Activated CD8-positive, alpha-beta memory T cell treated with anti-CD3 and anti-CD28 coated beads for 4 hours (primary cell): ENCODE results near the gene WDR90.

Experiments used
- DNase-seq, 2 donors: peaks; one replicate each; pipeline ENCODE4 v3.0.0-alpha.2; 2020; ENCODE audit warnings: low read depth in 2 of 2

Gene WDR90

DNA sequence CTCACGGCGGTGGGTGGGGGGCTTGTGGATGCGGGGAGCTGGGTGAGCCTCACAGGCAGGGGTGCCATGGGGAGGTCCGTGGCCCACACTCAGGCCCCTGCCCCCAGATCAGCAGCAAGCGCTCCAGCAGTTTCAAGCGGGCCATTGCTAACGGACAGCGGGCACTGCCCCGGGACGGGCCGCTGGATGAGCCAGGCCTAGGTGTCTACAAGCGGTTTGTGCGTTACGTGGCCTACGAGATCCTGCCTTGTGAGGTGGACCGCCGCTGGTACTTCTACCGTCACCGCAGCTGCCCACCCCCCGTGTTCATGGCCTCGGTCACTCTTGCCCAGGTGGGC lies 27.4 kb downstream of the WDR90 start:
- DNase-seq, result no peak

DNA sequence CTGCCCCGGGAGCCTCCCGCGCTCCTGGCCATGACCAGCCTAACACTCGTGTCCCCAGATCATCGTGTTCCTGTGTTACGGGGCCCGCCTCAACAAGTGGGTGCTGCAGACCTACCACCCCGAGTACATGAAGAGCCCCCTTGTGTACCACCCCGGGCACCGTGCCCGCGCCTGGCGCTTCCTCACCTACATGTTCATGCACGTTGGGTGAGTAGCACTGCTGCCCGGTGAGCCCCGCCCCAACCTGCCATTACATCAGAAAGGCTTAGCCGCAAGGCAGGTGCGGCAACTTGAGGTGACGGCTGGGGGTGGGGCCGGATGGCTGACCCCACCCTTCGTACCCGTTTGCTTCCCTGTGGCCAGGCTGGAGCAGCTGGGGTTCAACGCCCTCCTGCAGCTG lies 27.7 kb downstream of the WDR90 start:
- DNase-seq, result no peak

DNA sequence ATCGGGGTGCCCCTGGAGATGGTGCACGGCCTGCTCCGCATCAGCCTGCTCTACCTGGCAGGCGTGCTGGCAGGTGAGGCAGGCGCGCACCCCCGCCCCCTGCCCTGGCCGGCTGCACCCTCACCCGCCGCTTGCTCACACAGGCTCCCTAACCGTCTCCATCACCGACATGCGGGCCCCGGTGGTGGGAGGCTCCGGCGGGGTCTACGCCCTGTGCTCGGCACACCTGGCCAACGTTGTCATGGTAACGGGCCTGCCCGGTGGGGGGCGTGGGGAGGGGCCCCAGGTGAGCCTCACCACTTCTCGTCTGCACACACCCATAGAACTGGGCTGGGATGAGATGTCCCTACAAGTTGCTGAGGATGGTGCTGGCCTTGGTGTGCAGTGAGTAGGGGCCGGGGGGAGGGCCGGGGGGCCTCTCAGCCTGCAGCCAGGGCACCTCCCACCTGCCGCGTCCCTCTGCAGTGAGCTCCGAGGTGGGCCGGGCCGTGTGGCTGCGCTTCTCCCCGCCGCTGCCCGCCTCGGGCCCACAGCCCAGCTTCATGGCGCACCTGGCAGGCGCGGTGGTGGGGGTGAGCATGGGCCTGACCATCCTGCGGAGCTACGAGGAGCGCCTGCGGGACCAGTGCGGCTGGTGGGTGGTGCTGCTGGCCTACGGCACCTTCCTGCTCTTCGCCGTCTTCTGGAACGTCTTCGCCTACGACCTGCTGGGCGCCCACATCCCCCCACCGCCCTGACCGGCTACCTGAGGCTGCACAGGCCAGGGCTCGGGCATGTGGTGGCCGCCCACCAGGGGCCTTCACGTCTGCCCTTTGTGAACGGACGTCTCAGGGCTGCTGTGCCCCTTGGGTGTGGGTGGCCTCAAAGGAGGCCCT lies 28.4 kb downstream of the WDR90 start:
- no peak for DNase-seq

GRCh38 chr16:678209-678857 lies 29.2 kb downstream of the WDR90 start:
- DNase-seq, result no peak

DNA sequence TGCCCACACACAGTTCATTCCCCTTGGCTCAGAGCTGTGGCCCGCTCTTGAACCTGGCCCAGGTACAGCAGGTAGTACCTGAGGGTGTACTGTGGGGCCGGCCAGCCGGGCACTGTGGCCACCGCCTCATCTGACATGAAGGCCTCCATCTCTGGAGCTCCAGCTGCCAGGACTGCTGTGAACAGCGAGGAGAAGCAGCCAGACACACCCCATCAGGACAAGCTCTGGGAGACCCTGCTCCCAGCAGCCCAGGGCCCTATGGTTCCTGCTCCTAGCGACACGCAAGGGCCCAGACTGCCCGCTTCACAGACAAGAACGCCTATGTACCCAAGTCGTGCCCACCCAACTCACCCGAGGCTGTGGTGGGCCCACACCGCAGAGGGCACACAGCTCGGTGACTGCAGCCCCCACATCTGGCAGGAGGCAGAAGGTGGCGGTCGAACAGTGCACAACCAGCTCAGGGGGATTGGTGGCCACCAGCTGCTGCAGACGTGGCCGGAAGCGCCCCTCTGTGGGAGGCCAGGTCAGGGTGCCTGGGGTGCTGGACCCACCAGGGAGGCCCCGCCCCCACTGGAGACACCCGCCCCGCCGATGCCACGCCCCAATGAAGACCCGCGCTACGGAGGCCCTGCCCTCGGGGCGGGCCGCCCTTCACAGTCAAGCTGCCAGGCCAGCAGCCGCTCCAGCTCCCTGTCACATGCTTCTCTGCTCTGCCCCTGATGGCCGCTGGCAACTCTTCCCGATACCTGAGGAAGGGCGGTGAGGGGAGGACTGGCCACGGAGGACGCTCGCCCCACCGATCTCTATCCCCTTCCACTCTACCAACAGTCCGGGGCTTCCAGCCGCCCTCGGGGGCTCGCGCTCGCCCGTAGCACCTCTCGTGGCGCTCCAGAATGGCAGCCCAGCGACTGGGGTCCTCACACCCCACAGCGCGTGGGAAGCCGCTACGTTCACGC lies 30.0 kb downstream of the WDR90 start:
- no peak for DNase-seq

- DNase-seq, result peak; percentile 77 to 78
Observed at GRCh38 chr16:679814-680624, 30.9 kb downstream of the WDR90 start, which contains the start of gene STUB1. Gene STUB1 (plus strand): TSS chr16:680410. CDS start chr16:680526, 116 bp downstream.

GRCh38 chr16:680625-680945 lies 31.4 kb downstream of the WDR90 start:
- no peak for DNase-seq

DNA sequence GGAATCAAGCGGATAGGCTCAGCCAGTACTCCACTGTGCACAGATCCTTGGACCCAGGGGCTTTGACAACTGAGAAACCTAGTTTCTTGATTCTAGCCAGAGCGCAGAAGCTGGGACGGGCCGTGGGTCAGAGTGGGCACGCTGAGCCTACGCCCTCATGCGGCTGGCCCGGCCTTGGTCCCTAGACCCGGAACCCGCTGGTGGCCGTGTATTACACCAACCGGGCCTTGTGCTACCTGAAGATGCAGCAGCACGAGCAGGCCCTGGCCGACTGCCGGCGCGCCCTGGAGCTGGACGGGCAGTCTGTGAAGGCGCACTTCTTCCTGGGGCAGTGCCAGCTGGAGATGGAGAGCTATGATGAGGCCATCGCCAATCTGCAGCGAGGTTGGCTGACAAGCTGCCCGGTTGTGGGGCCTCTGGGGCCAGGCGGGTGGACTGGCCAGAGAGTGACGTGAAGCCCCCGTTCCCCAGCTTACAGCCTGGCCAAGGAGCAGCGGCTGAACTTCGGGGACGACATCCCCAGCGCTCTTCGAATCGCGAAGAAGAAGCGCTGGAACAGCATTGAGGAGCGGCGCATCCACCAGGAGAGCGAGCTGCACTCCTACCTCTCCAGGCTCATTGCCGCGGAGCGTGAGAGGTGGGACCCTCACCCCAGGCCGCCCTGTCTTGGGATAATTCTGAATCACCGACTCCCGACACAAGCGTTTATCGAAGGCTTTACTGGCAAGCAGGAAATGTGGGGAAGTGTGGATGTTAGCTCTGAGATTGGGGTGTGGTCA lies 32.0 kb downstream of the WDR90 start:
- no peak for DNase-seq

GRCh38 chr16:681746-682427 lies 32.7 kb downstream of the WDR90 start:
- DNase-seq, result no peak

GRCh38 chr16:682493-683395 lies 33.6 kb downstream of the WDR90 start:
- DNase-seq, result no peak

- no peak for DNase-seq
Observed at GRCh38 chr16:683396-684070, 34.4 kb downstream of the WDR90 start.

DNA sequence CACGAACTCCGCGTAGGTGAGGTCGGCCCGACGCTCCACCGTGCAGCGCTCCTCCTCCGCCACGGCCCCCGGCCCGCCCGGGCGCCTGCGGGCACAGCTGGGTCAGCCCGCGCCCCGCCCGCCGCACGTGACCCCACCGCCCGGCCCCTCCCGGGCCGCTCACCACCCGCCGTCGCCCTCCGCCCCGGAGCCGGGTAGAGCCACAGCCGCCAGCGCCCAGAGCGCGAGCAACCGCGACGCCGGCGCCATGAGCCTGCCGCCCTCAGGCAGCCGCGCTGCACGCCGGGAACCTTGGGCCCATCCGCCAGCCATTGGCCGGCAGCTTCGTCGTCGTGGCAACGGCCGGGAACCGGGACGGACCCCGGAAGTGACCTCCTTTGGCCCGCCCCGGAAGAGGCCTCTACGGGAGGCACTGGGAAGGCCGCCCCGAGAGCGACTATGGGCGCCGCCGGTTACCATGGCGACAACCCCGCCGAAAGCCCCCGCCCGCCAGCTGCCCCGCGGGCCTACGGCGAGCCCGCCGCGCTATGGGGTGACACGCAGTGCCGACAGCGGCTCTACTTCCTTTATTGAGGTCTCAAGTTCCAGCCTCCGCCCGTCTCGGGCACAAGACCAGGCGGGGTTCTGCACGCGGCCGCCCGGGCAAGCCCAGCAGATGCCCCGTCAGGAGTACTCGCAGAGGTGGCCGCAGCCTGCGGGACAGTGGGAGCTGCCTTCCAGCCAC lies 35.1 kb downstream of the WDR90 start, which contains the start of gene JMJD8:
JMJD8 (minus strand) TSS at position 264 of the 724 bp plus-strand sequence; CDS start at position 249, 15 bp downstream.
- peak; percentile 93 to 94 for DNase-seq

GRCh38 chr16:684961-685696 lies 36.0 kb downstream of the WDR90 start:
- no peak for DNase-seq

DNA sequence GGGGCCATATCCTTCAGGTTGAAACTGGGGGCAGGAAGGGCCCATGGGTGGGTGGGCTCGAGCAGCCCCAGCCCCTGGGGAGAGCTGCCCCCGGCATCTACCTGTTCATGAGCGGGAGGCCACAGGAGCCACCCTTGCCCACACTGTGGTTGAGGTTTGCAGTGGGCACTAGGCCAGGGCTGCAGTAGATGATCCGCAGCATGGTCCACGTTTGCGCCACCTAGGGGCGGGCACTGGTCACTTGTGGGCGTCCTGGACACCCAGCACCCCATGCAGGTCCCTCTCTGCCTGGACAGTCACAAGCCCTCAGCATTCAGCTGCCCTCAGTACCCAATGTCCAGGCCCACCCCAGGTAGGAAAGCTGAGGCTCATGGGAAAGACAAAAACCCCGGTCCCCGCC lies 36.8 kb downstream of the WDR90 start:
- DNase-seq, result no peak

- DNase-seq, result no peak
Observed at GRCh38 chr16:686459-687260, 37.5 kb downstream of the WDR90 start.

- DNase-seq, result no peak
Observed at GRCh38 chr16:687499-687898, 38.3 kb downstream of the WDR90 start.
